MM.1S (cell line): ENCODE measurements around the gene TYW1.

ENCODE experiments used
- DNase-seq: peaks from one replicate; pipeline ENCODE4 v3.0.0-alpha.2; 2015
- H2AFZ ChIP-seq: fragments of 300-600 bp; sonication (generic); 2 replicates; pipeline ENCODE4 v1.6.0; 2016; ENCODE audit warnings: antibody characterized with exemption, low read length
- H3F3A ChIP-seq: fragments of 300-600 bp; sonication (generic); 2 replicates; pipeline ENCODE4 v1.6.1; 2016; ENCODE audit warnings: mild to moderate bottlenecking, antibody characterized with exemption, low read length, moderate library complexity, mixed read lengths; ENCODE audit not compliant: insufficient read depth
- H3K27ac ChIP-seq: fragments of 300-600 bp; sonication (generic); 2 replicates; pipeline ENCODE4 v1.5.1; 2016; ENCODE audit warnings: mild to moderate bottlenecking, low read length
- H3K27me3 ChIP-seq: fragments of 300-600 bp; sonication (generic); replicated peaks from 2 replicates; pipeline ENCODE4 v1.6.0; 2016; ENCODE audit warnings: low read length; ENCODE audit not compliant: insufficient read depth
- H3K36me3 ChIP-seq: fragments of 300-600 bp; sonication (generic); replicated peaks from 2 replicates; pipeline ENCODE4 v1.6.1; 2016; ENCODE audit warnings: mild to moderate bottlenecking, low read length, mixed read lengths; ENCODE audit not compliant: insufficient read depth
- H3K4me1 ChIP-seq: fragments of 300-600 bp; sonication (generic); 2 replicates; pipeline ENCODE4 v1.6.1; 2016; ENCODE audit warnings: low read length, mixed read lengths
- H3K4me2 ChIP-seq: fragments of 300-600 bp; sonication (generic); 2 replicates; pipeline ENCODE4 v1.6.0; 2016; ENCODE audit warnings: low read depth, low read length
- H3K4me3 ChIP-seq: fragments of 300-600 bp; sonication (generic); 2 replicates; pipeline ENCODE4 v1.5.1; 2016; ENCODE audit warnings: low read length, mixed read lengths
- H3K79me2 ChIP-seq: fragments of 300-600 bp; sonication (generic); 2 replicates; pipeline ENCODE4 v1.6.1; 2016; ENCODE audit warnings: mixed run types, low read length, mixed read lengths
- H3K9ac ChIP-seq: fragments of 300-600 bp; sonication (generic); 2 replicates; pipeline ENCODE4 v1.6.1; 2016; ENCODE audit warnings: low read length, mixed read lengths
- H3K9me2 ChIP-seq: fragments of 300-600 bp; sonication (generic); replicated peaks from 2 replicates; pipeline ENCODE4 v1.6.1; 2016; ENCODE audit warnings: mild to moderate bottlenecking, low read length, mixed read lengths; ENCODE audit not compliant: insufficient read depth
- H3K9me3 ChIP-seq: fragments of 300-600 bp; sonication (generic); replicated peaks from 2 replicates; pipeline ENCODE4 v1.6.1; 2016; ENCODE audit warnings: mild to moderate bottlenecking, low read length, mixed read lengths; ENCODE audit not compliant: insufficient read depth
- H4K20me1 ChIP-seq: fragments of 300-600 bp; sonication (generic); 2 replicates; pipeline ENCODE4 v1.6.1; 2016; ENCODE audit warnings: mild to moderate bottlenecking, low read length, moderate library complexity, mixed read lengths; ENCODE audit not compliant: insufficient read depth
- CTCF ChIP-seq: fragments of 300-600 bp; sonication (generic); IDR thresholded peaks from 2 replicates; pipeline ENCODE4 v1.5.1; 2016; ENCODE audit warnings: antibody characterized with exemption, low read length, mixed read lengths
- EZH2 ChIP-seq: fragments of 300-600 bp; sonication (generic); optimal IDR thresholded peaks from 2 replicates; pipeline ENCODE3; 2017; ENCODE audit warnings: low read depth, mild to moderate bottlenecking, antibody characterized with exemption, low read length, mixed read lengths
- EZH2phosphoT487 ChIP-seq: fragments of 300-600 bp; sonication (generic); IDR thresholded peaks from 2 replicates; pipeline ENCODE4 v1.6.1; 2018; ENCODE audit warnings: antibody characterized with exemption, low read length

TYW1 gene

GRCh38 chr7:66950763-66951162, 45.9 kb upstream of the TYW1 start:
- Histone ChIP-seq H3F3A (no peaks in the 10 kb centered on the region), H3K27ac (no peak overlapping the region), H4K20me1 (no peaks in the 10 kb centered on the region), H3K4me1 (no peaks in the 10 kb centered on the region), H3K9me2 (no peaks in the 10 kb centered on the region), H3K27me3 (no peaks in the 10 kb centered on the region), H3K36me3 (0 out of 2 replicates have a peak, but pooled peaks cover 4% of the 10 kb centered on the region), H3K9me3 (no peaks in the 10 kb centered on the region), H3K79me2 (0 out of 2 replicates have a peak, but pooled peaks cover 3% of the 10 kb centered on the region), H3K9ac (no peak overlapping the region), H3K4me2 (no peak overlapping the region), H2AFZ (no peak overlapping the region), H3K4me3 (no peak overlapping the region)
- TF ChIP-seq EZH2phosphoT487 (no peak), EZH2 (no peak), CTCF (no peak)
- no peak for DNase-seq

- Histone ChIP-seq H4K20me1 (no peaks in the 10 kb centered on the region), H3K9me2 (no peaks in the 10 kb centered on the region), H3K4me3 (no peak overlapping the region), H3F3A (no peaks in the 10 kb centered on the region), H3K4me1 (no peaks in the 10 kb centered on the region), H3K79me2 (no peaks in the 10 kb centered on the region), H3K4me2 (no peak overlapping the region), H2AFZ (no peak overlapping the region), H3K9me3 (no peaks in the 10 kb centered on the region), H3K27me3 (no peaks in the 10 kb centered on the region), H3K36me3 (0 out of 2 replicates have a peak, but pooled peaks cover 4% of the 10 kb centered on the region), H3K27ac (no peak overlapping the region), H3K9ac (no peak overlapping the region)
- no peak for TF ChIP-seq CTCF
- no peak for TF ChIP-seq EZH2
- no peak for TF ChIP-seq EZH2phosphoT487
- DNase-seq: no peak
Observed at GRCh38 chr7:66952343-66953043, 44.1 kb upstream of the TYW1 start.

GRCh38 chr7:66953044-66953427, 43.6 kb upstream of the TYW1 start:
- Histone ChIP-seq H3K36me3 (0 out of 2 replicates have a peak, but pooled peaks cover 4% of the 10 kb centered on the region), H3K79me2 (no peaks in the 10 kb centered on the region), H2AFZ (no peak overlapping the region), H3F3A (no peaks in the 10 kb centered on the region), H3K9ac (no peak overlapping the region), H4K20me1 (no peaks in the 10 kb centered on the region), H3K27me3 (no peaks in the 10 kb centered on the region), H3K27ac (no peak overlapping the region), H3K4me1 (no peaks in the 10 kb centered on the region), H3K4me3 (no peak overlapping the region), H3K9me3 (no peaks in the 10 kb centered on the region), H3K4me2 (no peak overlapping the region), H3K9me2 (no peaks in the 10 kb centered on the region)
- DNase-seq: no peak
- TF ChIP-seq EZH2phosphoT487: no peak
- TF ChIP-seq CTCF: no peak
- no peak for TF ChIP-seq EZH2
